ENCODE results near the gene ERAS. TPM values are rescaled to one million over a fixed set of nuclear protein-coding genes. Genes with fewer than 3 reads are reported as not detected.
"Not testable (repeated sequence)": the region's sequence is repeated elsewhere in the genome, so short reads cannot be mapped to it uniquely, and the experiment has no call there.

Gene ERAS
- total RNA-seq, 1 experiment from 2014 or later, result not detected

DNA sequence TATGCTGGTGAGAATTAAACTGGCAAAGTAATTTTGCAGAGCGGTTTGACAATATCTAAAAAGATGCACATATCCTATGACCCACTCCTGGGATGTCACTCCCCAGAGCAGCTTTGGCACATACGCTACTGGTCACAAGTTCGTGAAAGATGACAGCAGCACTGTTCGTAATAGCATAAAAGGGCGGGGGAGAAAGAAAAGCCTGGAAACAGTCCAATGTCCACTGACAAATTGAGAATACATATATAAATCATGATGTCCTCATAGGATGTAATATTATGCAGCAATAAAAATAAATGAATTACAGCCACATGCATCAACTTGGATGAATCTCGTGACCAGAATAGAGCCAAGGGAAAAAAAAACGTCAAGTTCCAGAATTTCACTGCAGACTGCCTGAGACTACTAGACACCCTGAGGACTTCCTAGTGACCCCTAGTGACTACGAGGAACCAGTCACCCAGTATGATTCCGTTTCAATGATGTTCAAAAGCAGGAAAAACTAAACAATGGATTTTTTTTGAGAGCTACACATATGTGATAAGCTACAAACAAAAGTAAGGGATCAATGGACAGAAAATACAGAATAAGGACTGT, 7.3 kb downstream of the ERAS start:
- DNase-seq (ENCODE audit: low spot score), result no peak

DNA sequence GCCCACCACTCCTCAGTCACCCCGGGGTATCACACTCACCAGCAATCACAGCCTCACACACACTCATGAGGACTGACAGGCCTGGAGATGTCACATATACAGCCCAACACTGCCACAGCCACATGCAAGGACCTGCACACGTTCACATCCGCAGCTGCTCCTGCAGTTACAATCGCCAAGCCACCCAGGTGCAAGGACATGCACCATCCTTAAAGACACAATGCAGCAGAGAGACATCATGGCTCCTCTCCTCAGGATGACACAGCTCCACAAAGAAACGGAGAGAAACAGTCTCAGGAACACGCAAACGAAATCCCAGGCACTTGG, 8.0 kb downstream of the ERAS start:
- no peak for DNase-seq (ENCODE audit: low spot score)

DNA sequence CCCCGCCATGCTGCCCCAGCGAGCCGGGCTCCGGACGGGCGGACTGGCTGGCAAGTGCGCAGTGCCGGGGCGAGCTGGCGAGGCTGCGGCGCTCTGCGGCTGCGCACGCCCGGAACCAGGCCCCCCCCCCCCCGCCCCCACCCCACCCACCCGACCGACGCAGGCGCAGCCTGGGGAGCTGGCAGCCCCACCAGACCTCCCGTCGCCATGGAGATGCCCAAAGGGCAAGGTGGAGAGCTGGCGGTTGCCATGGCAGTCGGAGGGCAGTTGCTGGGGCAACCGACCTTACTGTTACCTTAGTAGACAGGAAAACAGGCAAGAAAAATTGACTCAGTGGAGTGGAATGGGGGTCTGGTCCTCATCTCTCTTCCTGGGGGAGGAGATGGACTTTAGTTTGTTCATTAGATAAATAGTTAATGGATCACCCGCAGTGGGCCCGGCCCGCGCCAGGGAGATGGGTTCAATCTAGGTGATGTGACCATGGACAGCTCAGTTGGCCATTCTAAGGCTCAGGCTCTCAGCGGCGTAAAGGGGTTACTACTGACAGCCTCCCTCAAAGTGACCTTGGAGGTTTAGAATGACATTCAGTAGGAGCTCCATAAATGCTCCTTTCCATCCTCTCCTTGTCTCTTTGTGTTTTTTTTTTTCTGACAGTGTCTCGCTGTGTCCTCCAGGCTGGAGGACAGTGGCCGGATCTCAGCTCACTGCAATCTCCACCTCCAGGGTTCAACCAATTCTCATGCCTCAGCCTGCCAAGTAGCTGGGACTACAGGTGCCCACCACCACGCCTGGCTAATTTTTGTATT, 9.4 kb downstream of the ERAS start, which contains the start of gene PCSK1N:
PCSK1N (minus strand) TSS at position 87 of the 806 bp plus-strand sequence; CDS start at position 9, 78 bp downstream.
- DNase-seq (ENCODE audit: low spot score), result peak; percentile 47

DNA sequence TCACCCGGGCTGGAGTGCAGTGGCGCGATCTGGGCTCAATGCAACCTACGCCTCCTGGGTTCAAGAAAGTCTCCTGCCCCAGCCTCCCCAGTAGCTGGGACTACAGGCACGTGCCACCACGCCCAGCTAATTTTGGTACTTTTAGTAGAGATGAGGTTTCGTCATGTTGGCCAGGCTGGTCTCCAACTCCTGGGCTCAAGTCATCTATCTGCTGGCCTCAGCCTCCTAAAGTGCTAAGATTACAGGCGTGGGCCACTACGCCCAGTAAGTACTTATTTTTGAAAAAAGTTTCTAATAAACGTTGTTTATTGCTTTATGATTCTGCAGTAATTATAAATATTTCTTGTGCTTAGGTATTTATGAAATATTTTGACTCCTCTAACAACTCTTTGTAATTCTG, 13.4 kb downstream of the ERAS start:
- no peak for DNase-seq (ENCODE audit: low spot score)

DNA sequence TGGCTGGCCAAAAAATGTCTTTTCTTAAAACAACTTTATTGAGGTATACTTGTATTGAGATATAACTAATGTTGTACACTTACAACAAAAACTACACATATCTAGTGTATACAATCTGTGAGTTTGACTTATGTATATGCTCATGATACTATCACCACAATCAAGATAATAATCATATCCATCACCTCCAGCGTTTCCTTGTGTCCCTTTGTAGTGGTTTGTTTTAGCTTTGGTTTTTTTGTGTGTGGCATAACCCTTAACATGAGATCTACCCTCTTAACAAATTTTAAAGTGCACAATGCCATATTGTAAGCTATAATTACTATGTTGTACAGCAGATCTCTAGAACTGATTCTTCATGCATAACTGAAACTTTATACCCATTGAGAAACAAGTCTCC, 22.5 kb downstream of the ERAS start:
- DNase-seq (ENCODE audit: low spot score), result no peak

DNA sequence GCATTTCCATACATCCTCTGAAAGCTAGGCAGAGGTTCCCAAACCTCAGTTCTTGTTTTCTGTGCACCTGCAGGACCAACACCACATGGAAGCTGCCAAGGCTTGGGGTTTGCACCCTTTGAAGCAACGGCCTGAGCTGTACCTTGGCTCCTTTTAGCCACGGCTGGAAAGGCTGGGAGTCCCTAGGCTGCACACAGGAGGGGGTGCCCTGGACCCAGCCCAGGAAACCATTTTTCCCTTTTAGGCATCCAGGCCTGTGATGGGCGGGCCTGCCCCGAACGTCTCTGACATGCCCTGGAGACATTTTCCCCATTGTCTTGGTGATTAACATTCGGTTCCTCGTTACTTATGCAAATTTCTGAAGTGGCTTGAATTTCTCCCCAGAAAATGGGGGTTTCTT, 26.5 kb downstream of the ERAS start:
- no peak for DNase-seq (ENCODE audit: low spot score)

DNA sequence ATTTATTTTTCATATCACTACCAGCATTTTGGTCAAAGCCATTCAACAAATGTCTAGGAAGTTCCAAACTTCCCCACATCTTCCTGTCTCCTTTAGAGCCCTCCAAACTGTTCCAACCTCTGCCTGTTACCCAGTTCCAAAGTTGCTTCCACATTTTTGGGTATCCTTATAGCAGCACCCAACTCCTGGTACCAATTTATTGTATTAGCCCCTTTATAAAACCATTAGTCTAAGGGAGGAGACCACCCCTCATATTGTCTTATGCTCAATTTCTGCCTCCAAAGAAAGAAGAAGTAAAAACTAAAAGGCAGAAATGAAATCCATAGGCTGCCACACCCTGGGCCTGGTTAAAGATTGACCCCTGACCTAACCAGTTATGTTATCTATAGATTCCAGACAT, 27.2 kb downstream of the ERAS start:
- not testable (repeated sequence) for DNase-seq (ENCODE audit: low spot score)

DNA sequence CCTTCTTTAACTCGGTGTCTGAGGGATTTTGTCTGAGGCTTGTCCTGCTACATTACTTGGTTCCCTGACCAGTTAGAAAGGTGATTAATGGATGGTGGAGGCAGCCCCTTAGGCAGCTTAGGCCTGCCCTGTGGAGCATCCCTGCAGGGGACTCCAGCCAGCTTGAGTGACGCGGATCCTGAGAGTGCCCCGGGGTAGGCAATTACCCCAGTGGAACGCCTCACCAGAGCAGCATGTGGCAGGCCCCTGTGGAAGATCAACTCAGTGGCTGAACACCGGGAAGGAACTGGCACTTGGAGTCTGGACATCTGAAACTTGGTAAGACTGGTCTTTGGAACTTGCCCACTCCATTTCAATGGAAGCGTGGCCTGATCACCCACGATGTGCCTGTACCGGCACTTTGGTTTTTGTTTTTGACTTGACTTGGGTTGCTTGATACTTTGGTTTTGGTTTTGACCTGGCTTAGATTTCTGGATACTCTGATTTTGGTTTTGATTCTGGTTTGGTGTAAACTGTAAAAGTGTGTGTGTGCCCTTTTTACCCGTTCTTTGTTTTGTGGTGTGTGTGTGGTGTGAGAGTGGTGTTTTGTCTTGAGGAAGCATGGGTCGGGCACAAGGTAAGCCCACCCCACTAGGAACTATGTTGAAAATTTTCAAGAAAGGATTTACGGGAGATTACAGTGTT, 27.9 kb downstream of the ERAS start:
- DNase-seq (ENCODE audit: low spot score), result not testable (repeated sequence)

DNA sequence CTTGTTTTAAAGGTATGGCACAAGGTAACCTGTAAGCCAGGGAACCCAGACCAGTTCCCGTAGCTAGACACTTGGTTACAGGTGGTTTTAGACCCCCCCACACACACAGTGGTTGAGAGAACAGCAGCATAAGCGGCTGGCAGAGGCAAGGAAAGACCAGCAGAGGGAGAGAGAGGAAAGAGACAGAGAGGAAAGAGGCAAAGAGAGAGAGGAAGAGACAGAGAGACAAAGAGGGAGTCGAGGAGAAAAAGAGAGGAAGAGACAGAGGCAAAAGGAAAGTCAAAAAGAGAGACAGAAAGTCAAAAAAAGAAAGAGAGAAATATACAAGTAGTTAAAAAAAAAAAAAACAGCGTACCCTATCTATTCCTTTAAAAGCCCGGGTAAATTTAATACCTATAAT, 28.6 kb downstream of the ERAS start:
- no peak for DNase-seq (ENCODE audit: low spot score)

DNA sequence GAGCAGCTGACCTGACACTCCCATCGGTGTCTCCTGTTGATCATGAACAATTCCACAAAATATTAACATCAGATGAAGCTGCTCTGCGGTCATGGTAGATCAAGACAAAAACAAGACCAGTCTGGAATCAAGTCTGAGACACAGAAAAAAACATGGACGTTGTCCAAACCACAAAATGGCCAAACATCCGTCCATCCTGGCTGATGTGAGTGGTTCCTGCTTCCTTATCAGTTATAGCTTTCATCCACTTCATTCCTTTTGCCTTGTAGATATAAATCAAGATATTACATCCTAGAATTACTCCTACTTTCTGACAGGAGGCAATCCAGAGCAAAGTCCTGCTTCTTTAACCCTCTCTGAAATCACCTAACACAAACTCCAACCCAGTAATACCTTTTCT, 37.9 kb downstream of the ERAS start:
- DNase-seq (ENCODE audit: low spot score), result peak; percentile 41

DNA sequence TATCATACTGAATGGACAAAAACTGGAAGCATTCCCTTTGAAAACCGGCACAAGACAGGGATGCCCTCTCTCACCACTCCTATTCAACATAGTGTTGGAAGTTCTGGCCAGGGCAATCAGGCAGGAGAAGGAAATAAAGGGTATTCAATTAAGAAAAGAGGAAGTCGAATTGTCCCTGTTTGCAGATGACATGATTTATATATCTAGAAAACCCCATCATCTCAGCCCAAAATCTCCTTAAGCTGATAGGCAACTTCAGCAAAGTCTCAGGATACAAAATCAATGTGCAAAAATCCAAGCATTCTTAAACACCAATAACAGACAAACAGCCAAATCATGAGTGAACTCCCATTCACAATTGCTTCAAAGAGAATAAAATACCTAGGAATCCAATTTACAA, 45.7 kb downstream of the ERAS start:
- not testable (repeated sequence) for DNase-seq (ENCODE audit: low spot score)

DNA sequence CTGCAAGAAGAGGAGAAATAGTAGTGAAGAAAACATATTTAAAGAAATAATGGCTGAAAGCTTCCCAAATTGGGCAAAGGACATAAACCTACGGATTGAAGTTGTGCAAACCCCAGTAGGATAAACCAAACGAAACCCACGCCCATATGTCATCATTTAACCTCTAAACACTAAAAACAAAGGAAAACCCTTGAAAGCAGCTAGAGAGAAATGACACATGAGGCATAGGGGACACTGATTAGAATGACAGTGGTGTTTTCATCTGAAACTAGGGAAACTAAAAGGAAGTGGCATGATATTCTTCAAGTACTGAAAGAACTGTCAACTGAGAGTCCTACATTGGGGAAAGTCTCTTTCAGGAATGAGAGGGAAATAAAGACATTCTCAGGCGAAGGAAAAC, 50.6 kb downstream of the ERAS start:
- DNase-seq (ENCODE audit: low spot score), result not testable (repeated sequence)

Other genes with a start within 250 kb of the ERAS start
- 42.8 and 49.7 TPM in 2 replicates for gene WDR13, start 229.0 kb upstream of the ERAS start, total RNA-seq (2014; rRNA removed; shearing (Covaris generic))
- 0.10 and 0.16 TPM in 2 replicates for gene WAS, start 142.7 kb upstream of the ERAS start, total RNA-seq (2014; rRNA removed; shearing (Covaris generic))
- gene SUV39H1, start 129.8 kb upstream of the ERAS start, total RNA-seq (2014; rRNA removed; shearing (Covaris generic)), result 11.8 and 13.6 TPM in 2 replicates
- gene GLOD5, start 64.8 kb upstream of the ERAS start, total RNA-seq (2014; rRNA removed; shearing (Covaris generic)), result not detected in 2 replicates
- gene GATA1, start 39.9 kb upstream of the ERAS start, total RNA-seq (2014; rRNA removed; shearing (Covaris generic)), result not detected in 2 replicates
- gene HDAC6, start 24.4 kb upstream of the ERAS start, total RNA-seq (2014; rRNA removed; shearing (Covaris generic)), result 18.7 and 25.2 TPM in 2 replicates
- 9.9 and 16.0 TPM in 2 replicates for gene PCSK1N, start 9.1 kb downstream of the ERAS start, total RNA-seq (2014; rRNA removed; shearing (Covaris generic))
- 59.1 and 61.2 TPM in 2 replicates for gene TIMM17B, start 71.3 kb downstream of the ERAS start, total RNA-seq (2014; rRNA removed; shearing (Covaris generic))
- gene PQBP1, start 71.4 kb downstream of the ERAS start, total RNA-seq (2014; rRNA removed; shearing (Covaris generic)), result 53.0 and 61.4 TPM in 2 replicates
- gene SLC35A2, start 85.1 kb downstream of the ERAS start, total RNA-seq (2014; rRNA removed; shearing (Covaris generic)), result 23.2 and 32.8 TPM in 2 replicates
- 10.8 and 11.9 TPM in 2 replicates for gene PIM2, start 92.5 kb downstream of the ERAS start, total RNA-seq (2014; rRNA removed; shearing (Covaris generic))
- gene OTUD5, start 131.1 kb downstream of the ERAS start, total RNA-seq (2014; rRNA removed; shearing (Covaris generic)), result 22.3 and 34.2 TPM in 2 replicates
- gene KCND1, start 145.3 kb downstream of the ERAS start, total RNA-seq (2014; rRNA removed; shearing (Covaris generic)), result 0.12 TPM in 1 of 2 replicates, not detected in the other
- 15.3 and 15.9 TPM in 2 replicates for gene GRIPAP1, start 175.8 kb downstream of the ERAS start, total RNA-seq (2014; rRNA removed; shearing (Covaris generic))
- gene TFE3, start 216.8 kb downstream of the ERAS start, total RNA-seq (2014; rRNA removed; shearing (Covaris generic)), result 23.7 and 47.1 TPM in 2 replicates
- gene CCDC120, start 232.5 kb downstream of the ERAS start, total RNA-seq (2014; rRNA removed; shearing (Covaris generic)), result 0.08 and 0.31 TPM in 2 replicates
- gene PRAF2, start 247.5 kb downstream of the ERAS start, total RNA-seq (2014; rRNA removed; shearing (Covaris generic)), result 12.5 and 18.2 TPM in 2 replicates